PFSK-1 (cell line): Measurements from ENCODE around the gene SCO1.

Experiments used
- FOXP2 ChIP-seq: optimal IDR thresholded peaks from 2 replicates; pipeline ENCODE3; 2011; ENCODE audit warnings: borderline replicate concordance, control low read depth, inconsistent platforms; ENCODE audit not compliant: insufficient read depth; ENCODE audit errors: extremely low read length, extremely low read depth
- POLR2AphosphoS5 ChIP-seq: IDR thresholded peaks from 2 replicates; pipeline ENCODE4 v1.6.1; 2012; ENCODE audit warnings: low read depth, mild to moderate bottlenecking, control low read depth, low read length, moderate library complexity
- SIN3A ChIP-seq: IDR thresholded peaks from 2 replicates; pipeline ENCODE4 v1.6.1; 2012; ENCODE audit warnings: mild to moderate bottlenecking, low read length, moderate library complexity, borderline replicate concordance; ENCODE audit not compliant: insufficient read depth
- TAF1 ChIP-seq: IDR thresholded peaks from 2 replicates; pipeline ENCODE4 v1.6.1; 2012; ENCODE audit warnings: low read length, control low read depth, borderline replicate concordance; ENCODE audit not compliant: insufficient read depth
- TF ChIP-seq, protein P1 (sequence below), 2 experiments: IDR thresholded peaks; 2 replicates each; pipeline versions ENCODE4 v1.6.1 to v1.8.0; 2011 to 2012; ENCODE audit warnings: low read depth in 2 of 2, low read length in 2 of 2, control low read depth in 1 of 2, inconsistent platforms in 1 of 2, mild to moderate bottlenecking in 1 of 2, moderate library complexity in 1 of 2; ENCODE audit not compliant: insufficient read depth in 1 of 2

SCO1 gene

GRCh38 chr17:10737736-10738135 is 40.4 kb upstream of the SCO1 start:
- no peak for TF ChIP-seq SIN3A
- no peak for TF ChIP-seq FOXP2
- no peak for TF ChIP-seq POLR2AphosphoS5

DNA sequence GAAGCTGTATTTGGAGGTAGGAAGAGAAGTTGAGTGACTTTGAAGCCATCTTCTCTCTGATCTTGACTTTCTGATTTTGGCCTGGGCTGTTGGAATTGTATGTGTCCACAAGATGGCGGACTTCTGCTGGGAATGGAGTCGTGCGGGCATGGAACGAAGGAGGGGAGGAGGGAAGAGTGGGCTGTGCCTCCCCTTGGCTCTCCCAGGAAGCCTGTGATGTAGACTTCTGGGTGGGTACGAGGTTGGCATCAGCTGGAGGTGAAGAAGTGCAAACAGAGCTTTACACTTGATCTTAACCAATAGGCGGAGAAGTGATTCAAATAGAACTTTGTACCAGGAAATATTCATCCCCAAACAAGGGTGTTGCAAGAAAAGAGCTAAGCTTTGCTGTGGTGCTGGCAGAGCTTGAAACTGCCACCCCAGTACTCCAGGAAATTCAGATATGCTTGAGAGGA is 39.9 kb upstream of the SCO1 start:
- TF ChIP-seq TAF1 (no peak), SIN3A (no peak), POLR2AphosphoS5 (no peak), FOXP2 (no peak)
- TF ChIP-seq, protein P1, sequence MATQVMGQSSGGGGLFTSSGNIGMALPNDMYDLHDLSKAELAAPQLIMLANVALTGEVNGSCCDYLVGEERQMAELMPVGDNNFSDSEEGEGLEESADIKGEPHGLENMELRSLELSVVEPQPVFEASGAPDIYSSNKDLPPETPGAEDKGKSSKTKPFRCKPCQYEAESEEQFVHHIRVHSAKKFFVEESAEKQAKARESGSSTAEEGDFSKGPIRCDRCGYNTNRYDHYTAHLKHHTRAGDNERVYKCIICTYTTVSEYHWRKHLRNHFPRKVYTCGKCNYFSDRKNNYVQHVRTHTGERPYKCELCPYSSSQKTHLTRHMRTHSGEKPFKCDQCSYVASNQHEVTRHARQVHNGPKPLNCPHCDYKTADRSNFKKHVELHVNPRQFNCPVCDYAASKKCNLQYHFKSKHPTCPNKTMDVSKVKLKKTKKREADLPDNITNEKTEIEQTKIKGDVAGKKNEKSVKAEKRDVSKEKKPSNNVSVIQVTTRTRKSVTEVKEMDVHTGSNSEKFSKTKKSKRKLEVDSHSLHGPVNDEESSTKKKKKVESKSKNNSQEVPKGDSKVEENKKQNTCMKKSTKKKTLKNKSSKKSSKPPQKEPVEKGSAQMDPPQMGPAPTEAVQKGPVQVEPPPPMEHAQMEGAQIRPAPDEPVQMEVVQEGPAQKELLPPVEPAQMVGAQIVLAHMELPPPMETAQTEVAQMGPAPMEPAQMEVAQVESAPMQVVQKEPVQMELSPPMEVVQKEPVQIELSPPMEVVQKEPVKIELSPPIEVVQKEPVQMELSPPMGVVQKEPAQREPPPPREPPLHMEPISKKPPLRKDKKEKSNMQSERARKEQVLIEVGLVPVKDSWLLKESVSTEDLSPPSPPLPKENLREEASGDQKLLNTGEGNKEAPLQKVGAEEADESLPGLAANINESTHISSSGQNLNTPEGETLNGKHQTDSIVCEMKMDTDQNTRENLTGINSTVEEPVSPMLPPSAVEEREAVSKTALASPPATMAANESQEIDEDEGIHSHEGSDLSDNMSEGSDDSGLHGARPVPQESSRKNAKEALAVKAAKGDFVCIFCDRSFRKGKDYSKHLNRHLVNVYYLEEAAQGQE (IDR thresholded peaks at IDR 0.05; ENCODE audit: insufficient read depth in 1 of 2, low read depth in 2 of 2, low read length in 2 of 2) = no peak

DNA sequence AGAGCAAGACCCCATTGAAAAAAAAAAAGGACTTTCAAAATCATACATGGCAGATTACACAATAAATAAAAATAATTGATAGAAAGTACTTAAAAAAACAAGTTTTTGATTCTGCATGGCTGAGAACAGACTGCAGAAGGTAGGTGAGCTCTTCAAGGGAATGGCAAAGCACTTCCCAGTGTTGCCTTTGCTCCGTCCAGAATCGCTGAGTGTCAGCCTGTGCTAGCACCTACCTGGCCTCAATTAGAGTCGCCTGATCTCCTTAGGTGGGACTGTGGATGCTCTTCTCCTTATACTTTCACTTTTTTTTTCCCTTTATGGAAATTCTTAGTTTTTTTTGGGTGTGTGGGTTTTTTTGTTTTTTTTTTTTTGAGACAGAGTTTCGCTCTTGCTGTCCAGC is 38.5 kb upstream of the SCO1 start:
- TF ChIP-seq, protein P1 (IDR thresholded peaks at IDR 0.05; ENCODE audit: insufficient read depth in 1 of 2, low read depth in 2 of 2, low read length in 2 of 2) = no peak
- TF ChIP-seq POLR2AphosphoS5 = no peak
- TF ChIP-seq TAF1 = no peak

GRCh38 chr17:10735251-10735650 is 37.9 kb upstream of the SCO1 start:
- no peak for TF ChIP-seq TAF1
- no peak for TF ChIP-seq FOXP2
- no peak for TF ChIP-seq SIN3A
- TF ChIP-seq, protein P1 (IDR thresholded peaks at IDR 0.05; ENCODE audit: insufficient read depth in 1 of 2, low read depth in 2 of 2, low read length in 2 of 2) = no peak
- TF ChIP-seq POLR2AphosphoS5 = no peak

DNA sequence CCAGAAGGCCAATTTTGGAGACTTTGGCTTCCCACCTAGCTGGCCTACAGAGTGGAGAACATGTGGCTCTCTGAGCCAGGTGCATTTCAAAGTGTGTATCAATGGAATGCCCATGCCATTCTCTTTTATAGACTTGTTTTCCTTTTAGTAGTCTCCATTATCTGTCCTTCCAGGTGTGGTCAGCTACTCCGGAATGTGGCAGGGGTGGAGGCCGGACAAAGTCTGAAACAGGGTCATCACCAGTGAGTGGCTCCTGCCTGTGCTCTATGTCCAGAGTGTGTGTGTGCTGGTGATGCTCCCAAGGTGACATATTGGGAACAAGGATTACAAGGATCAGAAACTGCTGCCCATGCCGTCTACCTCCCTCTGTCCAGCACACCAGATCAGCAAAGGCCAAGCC is 36.3 kb upstream of the SCO1 start:
- TF ChIP-seq TAF1 (no peak), SIN3A (no peak), FOXP2 (no peak), POLR2AphosphoS5 (no peak)
- TF ChIP-seq, protein P1 (IDR thresholded peaks at IDR 0.05; ENCODE audit: insufficient read depth in 1 of 2, low read depth in 2 of 2, low read length in 2 of 2) = no peak
